ENCODE measurements around the gene HECW1.

GRCh38 chr7:43572516-43573049 is 460.1 kb downstream of the HECW1 start:
- no peak for TF ChIP-seq CTCF (conservative IDR thresholded peaks at IDR 0.05; ENCODE audit: low read length)
- no peak for TF ChIP-seq EZH2phosphoT487 (IDR thresholded peaks at IDR 0.05; ENCODE audit: borderline replicate concordance)
